RWPE2 (cell line): Measurements from ENCODE around the gene SLC33A1.

Experiments used
- ATAC-seq: fragments of 200-7000 bp; cut with Tn5 transposase; 3 replicates; pipeline ENCODE4 v1.9.1; 2021; ENCODE audit warnings: low read depth
- DNase-seq: peaks from one replicate; pipeline ENCODE4 v3.0.0-alpha.2; 2020; ENCODE audit warnings: low spot score
- H3K27ac ChIP-seq: fragments of 450-650 bp; 2 replicates; pipeline ENCODE4 v1.5.1; 2017; ENCODE audit warnings: mild to moderate bottlenecking; ENCODE audit not compliant: poor library complexity, severe bottlenecking
- H3K27me3 ChIP-seq: fragments of 250-450 bp; sonication (Bioruptor Pico); 2 replicates; pipeline ENCODE4 v1.5.1; 2021; ENCODE audit warnings: mild to moderate bottlenecking, moderate library complexity; ENCODE audit not compliant: insufficient read depth, poor library complexity, severe bottlenecking
- H3K36me3 ChIP-seq: fragments of 250-450 bp; sonication (Bioruptor Pico); 2 replicates; pipeline ENCODE4 v1.5.1; 2020; ENCODE audit warnings: low read depth, mild to moderate bottlenecking, moderate library complexity
- H3K4me1 ChIP-seq: fragments of 250-450 bp; sonication (Bioruptor Pico); 2 replicates; pipeline ENCODE4 v1.5.1; 2021; ENCODE audit warnings: mild to moderate bottlenecking, moderate library complexity; ENCODE audit not compliant: insufficient read depth, poor library complexity, severe bottlenecking
- H3K4me3 ChIP-seq: fragments of 250-450 bp; sonication (Bioruptor Pico); 2 replicates; pipeline ENCODE4 v1.5.1; 2021; ENCODE audit warnings: mild to moderate bottlenecking, moderate library complexity; ENCODE audit not compliant: severe bottlenecking
- H3K9me3 ChIP-seq: fragments of 250-450 bp; sonication (Bioruptor Pico); 2 replicates; pipeline ENCODE4 v1.5.1; 2021; ENCODE audit warnings: mild to moderate bottlenecking, moderate library complexity; ENCODE audit not compliant: severe bottlenecking
- TF ChIP-seq, protein P1 (sequence below): fragments of 450-650 bp; IDR thresholded peaks from one replicate; pipeline ENCODE4 v1.5.1; 2017; ENCODE audit warnings: mild to moderate bottlenecking, moderate library complexity; ENCODE audit not compliant: poor library complexity, severe bottlenecking

SLC33A1 gene

DNA sequence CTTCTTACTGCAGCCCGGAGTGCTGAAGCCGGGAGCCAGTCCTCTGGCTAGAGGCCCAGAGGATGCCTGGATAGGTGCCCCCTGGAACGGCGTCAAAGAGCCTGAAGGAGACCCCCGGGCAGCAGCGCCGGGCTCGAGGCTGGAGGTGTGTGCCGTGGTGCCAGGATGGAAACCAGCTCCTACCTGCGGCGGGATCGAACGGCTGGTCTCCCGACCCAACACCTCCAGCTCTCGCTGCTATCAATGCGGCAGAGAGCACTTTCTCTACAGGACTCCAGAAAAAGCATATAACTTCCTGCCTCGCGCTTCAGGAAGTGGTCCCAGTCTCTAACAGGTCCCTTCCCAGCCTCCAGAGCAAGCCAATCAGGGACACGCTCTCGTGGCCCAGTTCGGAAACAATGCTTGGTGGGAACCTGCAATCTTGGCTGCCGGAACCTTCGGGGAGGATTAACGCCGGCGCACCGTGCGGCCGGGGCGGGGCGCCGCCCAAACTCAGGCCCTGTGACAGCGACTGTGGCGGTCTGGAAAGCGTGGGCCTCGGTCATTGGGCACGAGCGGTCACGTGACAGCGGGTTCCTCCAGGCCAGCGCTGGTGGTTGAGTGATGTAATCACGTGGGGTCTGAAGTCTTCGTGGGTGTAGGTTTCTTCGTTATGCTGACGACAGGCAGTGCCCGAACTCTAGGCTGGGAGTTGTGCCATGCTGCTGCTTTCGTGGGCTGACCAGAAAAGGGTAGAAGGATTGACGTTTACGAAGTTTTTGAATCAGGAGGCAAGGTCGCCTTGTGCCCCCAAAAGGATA is at the start of gene SLC33A1:
SLC33A1 (minus strand) TSS at position 287 of the 800 bp plus-strand sequence. CDS start 430 bp downstream, outside the sequence.
- H3K27me3 ChIP-seq = no peaks in the 10 kb centered on the region
- DNase-seq (peak; percentile 99), ATAC-seq (peak; percentile 95)
- H3K9me3 ChIP-seq = no peaks in the 10 kb centered on the region
- H3K36me3 ChIP-seq = peaks cover 22% of the 10 kb centered on the region
- no peaks in the 10 kb centered on the region for H3K4me1 ChIP-seq
- peak within 1 kb of the TSS; percentile 73 for H3K4me3 ChIP-seq
- peak within 1 kb of the TSS; percentile 77 for H3K27ac ChIP-seq
- TF ChIP-seq, protein P1, sequence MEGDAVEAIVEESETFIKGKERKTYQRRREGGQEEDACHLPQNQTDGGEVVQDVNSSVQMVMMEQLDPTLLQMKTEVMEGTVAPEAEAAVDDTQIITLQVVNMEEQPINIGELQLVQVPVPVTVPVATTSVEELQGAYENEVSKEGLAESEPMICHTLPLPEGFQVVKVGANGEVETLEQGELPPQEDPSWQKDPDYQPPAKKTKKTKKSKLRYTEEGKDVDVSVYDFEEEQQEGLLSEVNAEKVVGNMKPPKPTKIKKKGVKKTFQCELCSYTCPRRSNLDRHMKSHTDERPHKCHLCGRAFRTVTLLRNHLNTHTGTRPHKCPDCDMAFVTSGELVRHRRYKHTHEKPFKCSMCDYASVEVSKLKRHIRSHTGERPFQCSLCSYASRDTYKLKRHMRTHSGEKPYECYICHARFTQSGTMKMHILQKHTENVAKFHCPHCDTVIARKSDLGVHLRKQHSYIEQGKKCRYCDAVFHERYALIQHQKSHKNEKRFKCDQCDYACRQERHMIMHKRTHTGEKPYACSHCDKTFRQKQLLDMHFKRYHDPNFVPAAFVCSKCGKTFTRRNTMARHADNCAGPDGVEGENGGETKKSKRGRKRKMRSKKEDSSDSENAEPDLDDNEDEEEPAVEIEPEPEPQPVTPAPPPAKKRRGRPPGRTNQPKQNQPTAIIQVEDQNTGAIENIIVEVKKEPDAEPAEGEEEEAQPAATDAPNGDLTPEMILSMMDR = no peak

- no peaks in the 10 kb centered on the region for H3K4me1 ChIP-seq
- H3K4me3 ChIP-seq = no peak overlapping the region
- no peak overlapping the region for H3K27ac ChIP-seq
- H3K27me3 ChIP-seq = no peaks in the 10 kb centered on the region
- DNase-seq = no peak
- H3K36me3 ChIP-seq = peaks cover 78% of the 10 kb centered on the region
- no peak for ATAC-seq
- TF ChIP-seq, protein P1 = no peak
- no peaks in the 10 kb centered on the region for H3K9me3 ChIP-seq
These were observed 41.2 kb upstream of the SLC33A1 start for GRCh38 chr3:155895379-155895900.

GRCh38 chr3:155891321-155891720 is 37.1 kb upstream of the SLC33A1 start:
- TF ChIP-seq, protein P1 = no peak
- H3K4me1 ChIP-seq = no peaks in the 10 kb centered on the region
- peaks cover 43% of the 10 kb centered on the region for H3K36me3 ChIP-seq
- DNase-seq (no peak), ATAC-seq (no peak)
- H3K4me3 ChIP-seq = no peak overlapping the region
- H3K27me3 ChIP-seq = no peaks in the 10 kb centered on the region
- H3K9me3 ChIP-seq = no peaks in the 10 kb centered on the region
- H3K27ac ChIP-seq = no peak overlapping the region

GRCh38 chr3:155890671-155891190 is 36.5 kb upstream of the SLC33A1 start:
- Histone ChIP-seq H3K9me3 (no peaks in the 10 kb centered on the region), H3K4me1 (no peaks in the 10 kb centered on the region), H3K36me3 (peaks cover 40% of the 10 kb centered on the region), H3K27ac (no peak overlapping the region), H3K27me3 (no peaks in the 10 kb centered on the region), H3K4me3 (no peak overlapping the region)
- ATAC-seq (no peak), DNase-seq (no peak)
- TF ChIP-seq, protein P1 = no peak
